ENCODE measurements around the gene SNU13. TPM values are rescaled to one million over a fixed set of nuclear protein-coding genes. Genes with fewer than 3 reads are reported as not detected.

Gene SNU13
- total and polyA plus RNA-seq, 2 donors (not counting 1 experiment from before 2014, with no cell fraction given): 99.0 to 114 TPM

- Histone ChIP-seq H3K27me3 (replicated peaks in 1 of 4; ENCODE audit: control extremely low read depth in 1 of 4, control insufficient read depth in 3 of 4, insufficient read depth in 4 of 4, low read length in 3 of 4) (no peaks in the 10 kb centered on the region), H3K79me2 (ENCODE audit: control insufficient read depth, insufficient read depth, low read length) (no peaks in the 10 kb centered on the region), H3K27ac (ENCODE audit: low read length in 2 of 2) (no peak overlapping the region), H4K20me1 (ENCODE audit: control insufficient read depth, insufficient read depth, low read length, poor library complexity, severe bottlenecking) (no peaks in the 10 kb centered on the region), H3K4me3 (ENCODE audit: control extremely low read depth in 1 of 5, extremely low read depth in 1 of 5, insufficient read depth in 1 of 5, low read depth in 2 of 5, low read length in 4 of 5) (no peak overlapping the region), H3K36me3 (replicated peaks in 1 of 2; ENCODE audit: control extremely low read depth in 1 of 2, control insufficient read depth in 1 of 2, extremely low read depth in 1 of 2, insufficient read depth in 2 of 2, low read length in 1 of 2) (no peaks in the 10 kb centered on the region), H3K4me1 (ENCODE audit: control insufficient read depth in 2 of 2, insufficient read depth in 2 of 2, low read length in 2 of 2) (no peaks in the 10 kb centered on the region), H3K4me2 (replicated peaks; ENCODE audit: low read depth, low read length, poor library complexity, severe bottlenecking) (no peak overlapping the region), H2AFZ (ENCODE audit: insufficient read depth, low read depth, low read length, poor library complexity, severe bottlenecking) (no peak overlapping the region), H3K9me3 (ENCODE audit: control extremely low read depth in 1 of 3, control insufficient read depth in 2 of 3, insufficient read depth in 1 of 3, low read length in 2 of 3) (no peaks in the 10 kb centered on the region), H3K9ac (ENCODE audit: low read length) (no peak overlapping the region)
- H3K27ac Mint-ChIP-seq: no peak overlapping the region
- H3K4me1 Mint-ChIP-seq: no peaks in the 10 kb centered on the region
- POLR2A ChIA-PET: no interaction called here
- DNase-seq (no peak), ATAC-seq (ENCODE audit: low read depth) (no peak)
- CTCF ChIA-PET: no interaction called here
- H3K9me3 Mint-ChIP-seq (ENCODE audit: insufficient read depth): no peaks in the 10 kb centered on the region
- H3K27me3 Mint-ChIP-seq: no peaks in the 10 kb centered on the region
- no peak for TF ChIP-seq EZH2 (IDR thresholded peaks at IDR 0.05; ENCODE audit: borderline replicate concordance, insufficient read depth, low read depth, low read length, poor library complexity, severe bottlenecking)
- no peak for TF ChIP-seq CTCF (IDR thresholded peaks at IDR 0.05)
- intact Hi-C loops (cut with micrococcal nuclease): no loop called here
- H3K4me3 Mint-ChIP-seq: no peak overlapping the region
- WGBS (ENCODE audit: insufficient coverage): 97% methylated on average over 9 of the region's 9 CpGs
Measured at GRCh38 chr22:41713004-41713403, 24.3 kb upstream of the SNU13 start.

GRCh38 chr22:41709341-41709740 lies 20.7 kb upstream of the SNU13 start:
- CTCF ChIA-PET: no interaction called here
- 100% methylated on average over 1 of the region's 10 CpGs for WGBS (ENCODE audit: insufficient coverage)
- no peak for ATAC-seq (ENCODE audit: low read depth)
- Histone ChIP-seq H3K9ac (ENCODE audit: low read length) (no peak overlapping the region), H3K27ac (ENCODE audit: low read length in 2 of 2) (no peak overlapping the region), H3K36me3 (replicated peaks in 1 of 2; ENCODE audit: control extremely low read depth in 1 of 2, control insufficient read depth in 1 of 2, extremely low read depth in 1 of 2, insufficient read depth in 2 of 2, low read length in 1 of 2) (no peaks in the 10 kb centered on the region), H2AFZ (ENCODE audit: insufficient read depth, low read depth, low read length, poor library complexity, severe bottlenecking) (no peak overlapping the region), H3K79me2 (ENCODE audit: control insufficient read depth, insufficient read depth, low read length) (no peaks in the 10 kb centered on the region), H3K27me3 (replicated peaks in 1 of 4; ENCODE audit: control extremely low read depth in 1 of 4, control insufficient read depth in 3 of 4, insufficient read depth in 4 of 4, low read length in 3 of 4) (peaks cover 0 to 2% (median 0%) of the 10 kb centered on the region in 4 experiments), H3K4me2 (replicated peaks; ENCODE audit: low read depth, low read length, poor library complexity, severe bottlenecking) (no peak overlapping the region), H3K4me1 (ENCODE audit: control insufficient read depth in 2 of 2, insufficient read depth in 2 of 2, low read length in 2 of 2) (no peaks in the 10 kb centered on the region), H3K4me3 (ENCODE audit: control extremely low read depth in 1 of 5, extremely low read depth in 1 of 5, insufficient read depth in 1 of 5, low read depth in 2 of 5, low read length in 4 of 5) (no peak overlapping the region), H3K9me3 (ENCODE audit: control extremely low read depth in 1 of 3, control insufficient read depth in 2 of 3, insufficient read depth in 1 of 3, low read length in 2 of 3) (no peaks in the 10 kb centered on the region), H4K20me1 (ENCODE audit: control insufficient read depth, insufficient read depth, low read length, poor library complexity, severe bottlenecking) (no peaks in the 10 kb centered on the region)
- no peak for TF ChIP-seq CTCF (IDR thresholded peaks at IDR 0.05)
- no peak for TF ChIP-seq EZH2 (IDR thresholded peaks at IDR 0.05; ENCODE audit: borderline replicate concordance, insufficient read depth, low read depth, low read length, poor library complexity, severe bottlenecking)
- POLR2A ChIA-PET: no interaction called here
- Mint-ChIP-seq H3K27ac (no peak overlapping the region), H3K27me3 (no peaks in the 10 kb centered on the region), H3K4me3 (no peak overlapping the region), H3K4me1 (no peaks in the 10 kb centered on the region), H3K9me3 (ENCODE audit: insufficient read depth) (no peaks in the 10 kb centered on the region)
- no peak for DNase-seq
- intact Hi-C loops (cut with micrococcal nuclease): no loop called here

Measured in B cell (primary cell).